K562 (cell line): ENCODE data around the gene PRDX2. TPM values are rescaled to one million over a fixed set of nuclear protein-coding genes. Genes with fewer than 3 reads are reported as not detected.
A peak's percentile ranks its signal among the peaks of the same experiment; 100 is the strongest.

ENCODE experiments used
- CGGBP1 ChIP-seq: fragments of 250-450 bp; sonication (Bioruptor Pico); IDR thresholded peaks from 2 replicates; pipeline ENCODE4 v1.9.0; 2021; ENCODE audit warnings: mild to moderate bottlenecking
- CTCFL ChIP-seq: IDR thresholded peaks from 2 replicates; pipeline ENCODE4 v1.6.1; 2011; ENCODE audit warnings: borderline replicate concordance, low read depth, mild to moderate bottlenecking, moderate library complexity, low read length; ENCODE audit not compliant: insufficient read depth, poor library complexity, severe bottlenecking
- CXXC5 ChIP-seq: fragments of 250-450 bp; sonication (Bioruptor Pico); IDR thresholded peaks from 2 replicates; pipeline ENCODE4 v1.8.0; 2022; ENCODE audit warnings: inconsistent platforms, mild to moderate bottlenecking, moderate library complexity
- E2F4 ChIP-seq: sonication (generic); formaldehyde crosslinking; IDR thresholded peaks from 2 replicates; pipeline ENCODE4 v1.8.0; 2022; ENCODE audit warnings: mild to moderate bottlenecking, low read depth, missing genetic modification reagents
- ETS2 ChIP-seq: IDR thresholded peaks from 2 replicates; pipeline ENCODE4 v1.6.1; 2016; ENCODE audit warnings: borderline replicate concordance, missing genetic modification characterization, mild to moderate bottlenecking, moderate library complexity, missing compliant biosample characterization; ENCODE audit not compliant: poor library complexity, severe bottlenecking
- GMEB1 ChIP-seq: fragments of 250-450 bp; sonication (Bioruptor Pico); IDR thresholded peaks from 2 replicates; pipeline ENCODE4 v1.4.0; 2020; ENCODE audit warnings: mild to moderate bottlenecking
- HMBOX1 ChIP-seq: sonication (generic); IDR thresholded peaks from 2 replicates; pipeline ENCODE4 v1.6.1; 2016
- HSF4 ChIP-seq: fragments of 250-450 bp; sonication (Bioruptor Pico); IDR thresholded peaks from 2 replicates; pipeline ENCODE4 v2.1.2; 2022; ENCODE audit warnings: mild to moderate bottlenecking, moderate library complexity, borderline replicate concordance
- RBM25 ChIP-seq: fragments of 200-400 bp; formaldehyde crosslinking; IDR thresholded peaks from 2 replicates; pipeline ENCODE4 v1.6.1; 2018; ENCODE audit warnings: low read length, low read depth, moderate library complexity; ENCODE audit not compliant: severe bottlenecking
- SRSF9 ChIP-seq: fragments of 200-400 bp; formaldehyde crosslinking; IDR thresholded peaks from 2 replicates; pipeline ENCODE4 v1.6.1; 2017; ENCODE audit warnings: low read depth, low read length, borderline replicate concordance
- ZNF121 ChIP-seq: sonication (generic); formaldehyde crosslinking; conservative IDR thresholded peaks from 2 replicates; pipeline ENCODE4 v1.8.0; 2022; ENCODE audit warnings: missing genetic modification reagents
- ZNF232 ChIP-seq: sonication (generic); formaldehyde crosslinking; IDR thresholded peaks from 2 replicates; pipeline ENCODE4 v1.8.0; 2022; ENCODE audit warnings: mild to moderate bottlenecking, missing genetic modification reagents
- ZNF3 ChIP-seq: fragments of 250-450 bp; sonication (Bioruptor Pico); IDR thresholded peaks from 2 replicates; pipeline ENCODE4 v1.5.0; 2021; ENCODE audit warnings: mild to moderate bottlenecking, moderate library complexity
- ZNF584 ChIP-seq: fragments of 200-800 bp; sonication (Bioruptor generic); IDR thresholded peaks from 2 replicates; pipeline ENCODE4 v1.6.1; 2016; ENCODE audit warnings: low read depth, mild to moderate bottlenecking, missing genetic modification characterization, missing compliant biosample characterization
- polyA plus RNA-seq, 8 experiments: library from polyadenylated mRNA; depleted of rRNA in 4 of 8; stranded (reverse) in 5 of 8; unstranded in 3 of 8; fragments of >200 nt; fragmentation: Nextera tagmentation in 2 of 8; fragmentation: Illumina TruSeq in 1 of 8; extraction: Ambion mirVana in 2 of 8; extraction: Trizol in 1 of 8; gene quantifications; 2 replicates each; pipeline versions ENCODE4 v1.2.1 to v1.2.3, GENCODE V29; 2011 to 2014; ENCODE audit warnings: inconsistent platforms in 1 of 8, missing spikeins in 1 of 8
- total RNA-seq, 7 experiments: library from RNA; depleted of rRNA in 6 of 7; stranded (reverse); fragments of >200 nt in 6 of 7; fragmentation: Illumina TruSeq in 2 of 7; extraction: Trizol in 2 of 7; gene quantifications; 2 replicates each; pipeline versions ENCODE4 v1.2.1 to v1.2.3, GENCODE V29; 2011 to 2021; ENCODE audit warnings: low replicate concordance in 1 of 7
- TF ChIP-seq, protein P1 (sequence below): fragments of 450-650 bp; IDR thresholded peaks from one replicate; pipeline ENCODE4 v1.6.1; 2018; ENCODE audit warnings: mild to moderate bottlenecking, moderate library complexity; ENCODE audit not compliant: partially characterized antibody
- TF ChIP-seq, protein P2 (sequence below): IDR thresholded peaks from 2 replicates; pipeline ENCODE4 v1.6.1; 2012; ENCODE audit warnings: low read depth, low read length, improper control_type of control experiment, borderline replicate concordance

The PRDX2 gene
- total and polyA plus RNA-seq, 9 of the 15 experiments (the other 6 are each of a cell fraction or from before 2014, with no cell fraction given) = 206 to 1,183 (median 415) TPM

DNA sequence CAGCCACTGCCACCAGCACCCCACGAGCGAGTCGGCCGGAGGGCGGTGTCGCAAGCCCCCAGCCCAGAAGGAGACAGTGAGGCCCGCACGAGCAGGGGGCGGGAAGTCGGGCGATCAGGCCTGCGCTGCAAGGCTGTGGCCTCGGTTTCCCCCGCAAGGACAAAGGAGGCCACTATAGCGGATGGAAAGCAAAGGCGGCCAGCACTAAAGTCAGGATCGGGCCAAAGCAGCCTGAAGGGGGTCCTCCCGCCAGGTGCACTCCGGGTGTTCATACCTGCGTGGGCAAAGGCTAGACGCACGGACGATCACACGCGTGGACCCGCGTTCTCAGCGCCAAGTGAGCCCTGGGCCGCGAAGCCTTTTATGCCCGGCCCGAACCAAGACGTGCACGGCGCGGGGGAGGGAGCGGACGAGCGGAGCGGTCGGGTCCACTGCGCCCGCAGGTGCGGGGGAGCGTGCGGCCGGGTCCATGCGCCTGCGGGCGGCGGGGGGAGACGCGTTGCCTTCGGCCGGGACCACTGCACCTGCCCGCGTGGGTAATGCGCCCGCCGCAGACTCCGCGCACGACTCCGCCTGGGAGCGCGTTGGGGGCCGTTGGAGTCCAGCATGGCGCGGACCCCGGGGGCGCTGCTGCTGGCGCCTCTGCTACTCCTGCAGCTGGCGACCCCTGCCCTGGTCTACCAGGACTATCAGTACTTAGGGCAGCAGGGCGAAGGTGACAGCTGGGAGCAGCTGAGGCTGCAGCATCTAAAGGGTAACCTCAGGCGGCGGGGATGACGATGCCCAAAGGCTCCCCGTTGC is at the start of gene PRDX2, which contains the start of gene THSD8 (continued):
- TF ChIP-seq CTCFL = no peak
- TF ChIP-seq CXXC5 (CRISPR knock-in tag) = peak; percentile 95
- TF ChIP-seq ETS2 (tag) = no peak
- TF ChIP-seq GMEB1 (CRISPR knock-in tag) = peak; percentile 79
- TF ChIP-seq ZNF584 (CRISPR knock-in tag) = no peak
- TF ChIP-seq RBM25 = peak; percentile 52
- TF ChIP-seq, protein P1, sequence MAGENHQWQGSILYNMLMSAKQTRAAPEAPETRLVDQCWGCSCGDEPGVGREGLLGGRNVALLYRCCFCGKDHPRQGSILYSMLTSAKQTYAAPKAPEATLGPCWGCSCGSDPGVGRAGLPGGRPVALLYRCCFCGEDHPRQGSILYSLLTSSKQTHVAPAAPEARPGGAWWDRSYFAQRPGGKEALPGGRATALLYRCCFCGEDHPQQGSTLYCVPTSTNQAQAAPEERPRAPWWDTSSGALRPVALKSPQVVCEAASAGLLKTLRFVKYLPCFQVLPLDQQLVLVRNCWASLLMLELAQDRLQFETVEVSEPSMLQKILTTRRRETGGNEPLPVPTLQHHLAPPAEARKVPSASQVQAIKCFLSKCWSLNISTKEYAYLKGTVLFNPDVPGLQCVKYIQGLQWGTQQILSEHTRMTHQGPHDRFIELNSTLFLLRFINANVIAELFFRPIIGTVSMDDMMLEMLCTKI = no peak
- no peak for TF ChIP-seq CGGBP1 (CRISPR knock-in tag)
- no peak for TF ChIP-seq HMBOX1
- TF ChIP-seq E2F4 (CRISPR knock-in tag) = peak; percentile 45; the same call in 1 of the 2 replicates
- no peak for TF ChIP-seq ZNF3 (CRISPR knock-in tag)
- TF ChIP-seq, protein P2, sequence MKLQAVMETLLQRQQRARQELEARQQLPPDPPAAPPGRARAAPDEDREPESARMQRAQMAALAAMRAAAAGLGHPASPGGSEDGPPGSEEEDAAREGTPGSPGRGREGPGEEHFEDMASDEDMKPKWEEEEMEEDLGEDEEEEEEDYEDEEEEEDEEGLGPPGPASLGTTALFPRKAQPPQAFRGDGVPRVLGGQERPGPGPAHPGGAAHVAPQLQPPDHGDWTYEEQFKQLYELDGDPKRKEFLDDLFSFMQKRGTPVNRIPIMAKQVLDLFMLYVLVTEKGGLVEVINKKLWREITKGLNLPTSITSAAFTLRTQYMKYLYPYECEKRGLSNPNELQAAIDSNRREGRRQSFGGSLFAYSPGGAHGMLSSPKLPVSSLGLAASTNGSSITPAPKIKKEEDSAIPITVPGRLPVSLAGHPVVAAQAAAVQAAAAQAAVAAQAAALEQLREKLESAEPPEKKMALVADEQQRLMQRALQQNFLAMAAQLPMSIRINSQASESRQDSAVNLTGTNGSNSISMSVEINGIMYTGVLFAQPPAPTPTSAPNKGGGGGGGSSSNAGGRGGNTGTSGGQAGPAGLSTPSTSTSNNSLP = peak; percentile 59; the same call in 1 of the 2 replicates
- no peak for TF ChIP-seq SRSF9
- TF ChIP-seq ZNF232 (CRISPR knock-in tag) = 0 out of 2 replicates have a peak, but pooled peaks have one; percentile 87
- TF ChIP-seq HSF4 (CRISPR knock-in tag) = no peak
- no peak for TF ChIP-seq ZNF121 (CRISPR knock-in tag)
